Mesendoderm (in vitro differentiated cells): ENCODE data around the gene PLPP7.
"Not testable (repeated sequence)": the region's sequence is repeated elsewhere in the genome, so short reads cannot be mapped to it uniquely, and the experiment has no call there.

Experiments used
- DNase-seq: peaks from one replicate; pipeline ENCODE4 v3.0.0; 2013
- H2AK5ac ChIP-seq: 2 replicates; pipeline ENCODE4 v1.6.1; 2013; ENCODE audit warnings: low read length, inconsistent platforms
- H2BK120ac ChIP-seq: 2 replicates; pipeline ENCODE4 v1.6.1; 2013; ENCODE audit warnings: low read depth, mild to moderate bottlenecking, low read length, moderate library complexity, mixed read lengths
- H2BK15ac ChIP-seq: replicated peaks from 2 replicates; pipeline ENCODE4 v1.6.1; 2013; ENCODE audit warnings: low read depth, mild to moderate bottlenecking, moderate library complexity
- H2BK5ac ChIP-seq: 2 replicates; pipeline ENCODE4 v1.6.1; 2013; ENCODE audit warnings: low read length, inconsistent platforms
- H3K18ac ChIP-seq: 2 replicates; pipeline ENCODE4 v1.6.1; 2013; ENCODE audit warnings: mild to moderate bottlenecking, low read length, mixed read lengths
- H3K23ac ChIP-seq: one replicate; pipeline ENCODE4 v1.6.1; 2013; ENCODE audit warnings: low read length
- H3K27ac ChIP-seq: 2 replicates; pipeline ENCODE4 v1.5.1; 2013; ENCODE audit warnings: low read depth, mild to moderate bottlenecking, inconsistent platforms, low read length, moderate library complexity
- H3K27me3 ChIP-seq: 2 replicates; pipeline ENCODE4 v1.6.1; 2013; ENCODE audit warnings: low read length, control low read depth, mild to moderate bottlenecking, inconsistent platforms; ENCODE audit not compliant: insufficient read depth, poor library complexity
- H3K36me3 ChIP-seq: 2 replicates; pipeline ENCODE4 v1.6.1; 2013; ENCODE audit warnings: low read length, inconsistent platforms; ENCODE audit not compliant: control insufficient read depth, insufficient read depth
- H3K4ac ChIP-seq: one replicate; pipeline ENCODE4 v1.6.1; 2013; ENCODE audit warnings: low read depth, mild to moderate bottlenecking, low read length, moderate library complexity
- H3K4me1 ChIP-seq: 2 replicates; pipeline ENCODE4 v1.6.1; 2013; ENCODE audit warnings: low read depth, low read length, inconsistent platforms; ENCODE audit not compliant: control insufficient read depth
- H3K4me2 ChIP-seq: 2 replicates; pipeline ENCODE4 v1.6.1; 2013; ENCODE audit warnings: low read length
- H3K4me3 ChIP-seq: 2 replicates; pipeline ENCODE4 v1.5.1; 2013; ENCODE audit warnings: mild to moderate bottlenecking, low read length
- H3K56ac ChIP-seq: one replicate; pipeline ENCODE4 v1.6.1; 2013; ENCODE audit warnings: low read length
- H3K79me1 ChIP-seq: 2 replicates; pipeline ENCODE4 v1.6.1; 2013; ENCODE audit warnings: low read length, inconsistent platforms
- H3K79me2 ChIP-seq: 2 replicates; pipeline ENCODE4 v1.6.1; 2013; ENCODE audit warnings: mild to moderate bottlenecking, low read length; ENCODE audit not compliant: control insufficient read depth, insufficient read depth
- H3K9ac ChIP-seq: 2 replicates; pipeline ENCODE4 v1.6.1; 2013; ENCODE audit warnings: low read length, inconsistent platforms
- H4K5ac ChIP-seq: one replicate; pipeline ENCODE4 v1.6.1; 2013; ENCODE audit warnings: low read length
- H4K8ac ChIP-seq: one replicate; pipeline ENCODE4 v1.6.1; 2013; ENCODE audit warnings: low read depth, mild to moderate bottlenecking, control low read depth, low read length, moderate library complexity
- WGBS: extraction: QIAGEN DNeasy Blood & Tissue Kit; methylation state at CpG from one replicate; pipeline ENCODE4 v1.1.7; 2013; ENCODE audit warnings: low lambda C conversion rate, missing lambda C conversion rate; ENCODE audit not compliant: insufficient coverage; ENCODE audit errors: extremely low coverage; 5-methylcytosine and 5-hydroxymethylcytosine counted together

Gene PLPP7

GRCh38 chr9:131271016-131271273 is 18.6 kb upstream of the PLPP7 start:
- not testable (repeated sequence) for H4K5ac ChIP-seq, H3K4me1 ChIP-seq, H3K56ac ChIP-seq, H4K8ac ChIP-seq, H2BK120ac ChIP-seq, H3K4me2 ChIP-seq, H3K4me3 ChIP-seq, H2BK5ac ChIP-seq, H3K27ac ChIP-seq, H3K4ac ChIP-seq, H2BK15ac ChIP-seq, H3K79me1 ChIP-seq, H3K36me3 ChIP-seq, H3K9ac ChIP-seq, H3K27me3 ChIP-seq, DNase-seq, H3K23ac ChIP-seq, H3K18ac ChIP-seq, H2AK5ac ChIP-seq, H3K79me2 ChIP-seq
- WGBS: no CpG with 5 or more reads among the region's 1 CpG

GRCh38 chr9:131271506-131271931 is 18.0 kb upstream of the PLPP7 start:
- no CpG with 5 or more reads among the region's 6 CpGs for WGBS
- no peak overlapping the region for H3K9ac ChIP-seq
- H2BK120ac ChIP-seq: no peak overlapping the region
- H3K79me1 ChIP-seq: no peaks in the 10 kb centered on the region
- no peak overlapping the region for H3K56ac ChIP-seq
- H3K4me1 ChIP-seq: no peaks in the 10 kb centered on the region
- H3K23ac ChIP-seq: no peak overlapping the region
- no peak overlapping the region for H2BK15ac ChIP-seq
- H3K79me2 ChIP-seq: no peaks in the 10 kb centered on the region
- no peak overlapping the region for H3K4me2 ChIP-seq
- H3K27ac ChIP-seq: no peak overlapping the region
- H4K5ac ChIP-seq: no peak overlapping the region
- no peaks in the 10 kb centered on the region for H3K36me3 ChIP-seq
- H2BK5ac ChIP-seq: no peak overlapping the region
- no peak overlapping the region for H3K4ac ChIP-seq
- no peak overlapping the region for H3K4me3 ChIP-seq
- H2AK5ac ChIP-seq: no peak overlapping the region
- H3K18ac ChIP-seq: no peak overlapping the region
- peaks cover 6% of the 10 kb centered on the region for H3K27me3 ChIP-seq
- no peak overlapping the region for H4K8ac ChIP-seq
- DNase-seq: no peak

GRCh38 chr9:131272212-131272611 is 17.3 kb upstream of the PLPP7 start:
- H3K27ac ChIP-seq: no peak overlapping the region
- DNase-seq: no peak

GRCh38 chr9:131273146-131273855 is 16.2 kb upstream of the PLPP7 start:
- H2BK5ac ChIP-seq: no peak overlapping the region
- no peak overlapping the region for H2BK120ac ChIP-seq
- no peak overlapping the region for H3K56ac ChIP-seq
- peaks cover 6% of the 10 kb centered on the region for H3K27me3 ChIP-seq
- H4K5ac ChIP-seq: no peak overlapping the region
- no peaks in the 10 kb centered on the region for H3K79me1 ChIP-seq
- H3K18ac ChIP-seq: no peak overlapping the region
- DNase-seq: no peak
- no peaks in the 10 kb centered on the region for H3K36me3 ChIP-seq
- no peak overlapping the region for H3K4me2 ChIP-seq
- H2BK15ac ChIP-seq: no peak overlapping the region
- no peak overlapping the region for H3K27ac ChIP-seq
- H4K8ac ChIP-seq: no peak overlapping the region
- H3K4me1 ChIP-seq: no peaks in the 10 kb centered on the region
- no peak overlapping the region for H3K4ac ChIP-seq
- H3K23ac ChIP-seq: no peak overlapping the region
- WGBS: no CpG with 5 or more reads among the region's 22 CpGs
- no peaks in the 10 kb centered on the region for H3K79me2 ChIP-seq
- no peak overlapping the region for H3K9ac ChIP-seq
- H2AK5ac ChIP-seq: no peak overlapping the region
- H3K4me3 ChIP-seq: no peak overlapping the region

More at GRCh38 chr9:131272212-131272611, 17.3 kb upstream of the PLPP7 start:
- no peak overlapping the region for H2BK5ac ChIP-seq
- no peak overlapping the region for H4K8ac ChIP-seq
- no peak overlapping the region for H2BK120ac ChIP-seq
- no CpG with 5 or more reads among the region's 3 CpGs for whole genome bisulfite sequencing
- H3K79me2 ChIP-seq: no peaks in the 10 kb centered on the region
- no peak overlapping the region for H2BK15ac ChIP-seq
- no peak overlapping the region for H3K4me3 ChIP-seq
- no peaks in the 10 kb centered on the region for H3K79me1 ChIP-seq
- H3K9ac ChIP-seq: no peak overlapping the region
- no peaks in the 10 kb centered on the region for H3K36me3 ChIP-seq
- no peak overlapping the region for H2AK5ac ChIP-seq
- H3K56ac ChIP-seq: no peak overlapping the region
- H3K18ac ChIP-seq: no peak overlapping the region
- no peak overlapping the region for H3K4me2 ChIP-seq
- no peak overlapping the region for H4K5ac ChIP-seq
- peaks cover 6% of the 10 kb centered on the region for H3K27me3 ChIP-seq
- no peak overlapping the region for H3K23ac ChIP-seq
- no peak overlapping the region for H3K4ac ChIP-seq
- H3K4me1 ChIP-seq: no peaks in the 10 kb centered on the region

GRCh38 chr9:131273856-131274673 is 15.5 kb upstream of the PLPP7 start:
- Histone ChIP-seq H3K27me3 (peaks cover 6% of the 10 kb centered on the region), H4K5ac (no peak overlapping the region), H2BK5ac (no peak overlapping the region), H2BK120ac (no peak overlapping the region), H3K18ac (no peak overlapping the region), H3K27ac (no peak overlapping the region), H4K8ac (no peak overlapping the region), H3K23ac (no peak overlapping the region), H3K36me3 (no peaks in the 10 kb centered on the region), H3K4ac (no peak overlapping the region), H3K79me1 (no peaks in the 10 kb centered on the region), H3K4me3 (no peak overlapping the region), H3K56ac (no peak overlapping the region), H3K4me2 (no peak overlapping the region), H3K9ac (no peak overlapping the region), H2AK5ac (no peak overlapping the region), H2BK15ac (no peak overlapping the region), H3K79me2 (no peaks in the 10 kb centered on the region), H3K4me1 (no peaks in the 10 kb centered on the region)
- no CpG with 5 or more reads among the region's 13 CpGs for WGBS
- no peak for DNase-seq
